T follicular helper cell (primary cell): ENCODE measurements around the gene CYBA.

Experiments
- DNase-seq: peaks from one replicate; pipeline ENCODE4 v3.0.0-alpha.2; 2020; ENCODE audit warnings: low read depth
- total RNA-seq, 2 experiments: gene quantifications; one replicate each; lab custom pipeline; 2026; lab: John Stamatoyannopoulos, UW

CYBA gene
- total RNA-seq, result 30.9 to 185 reads per million in 2 experiments

GRCh38 chr16:88650749-88651275 lies at the start of gene CYBA:
TSS of gene CYBA (minus strand) at chr16:88651053. CDS start at chr16:88651013, 40 bp downstream.
- peak; percentile 66 for DNase-seq

GRCh38 chr16:88700322-88700635 lies 49.4 kb upstream of the CYBA start:
- no peak for DNase-seq

DNA sequence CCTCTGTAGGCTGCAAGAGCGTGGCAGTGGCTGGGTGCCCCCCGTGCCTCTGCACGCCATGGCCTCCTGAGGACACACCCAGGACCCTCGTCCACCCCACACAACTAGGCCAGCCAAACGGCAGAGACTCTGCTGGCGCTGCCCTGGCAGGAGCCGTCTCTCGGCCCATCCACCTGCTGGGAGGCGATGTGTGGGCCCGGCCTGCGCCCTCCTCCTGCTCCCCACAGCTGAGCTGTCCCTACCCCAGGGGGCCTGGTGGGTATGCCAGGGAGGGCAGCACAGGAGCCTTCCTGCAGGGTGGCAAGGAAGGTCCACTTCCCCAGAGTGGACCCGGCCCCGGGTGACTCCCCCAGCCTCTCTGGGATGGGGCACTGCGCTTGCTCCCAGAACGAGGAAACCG lies 48.3 kb upstream of the CYBA start:
- no peak for DNase-seq

DNA sequence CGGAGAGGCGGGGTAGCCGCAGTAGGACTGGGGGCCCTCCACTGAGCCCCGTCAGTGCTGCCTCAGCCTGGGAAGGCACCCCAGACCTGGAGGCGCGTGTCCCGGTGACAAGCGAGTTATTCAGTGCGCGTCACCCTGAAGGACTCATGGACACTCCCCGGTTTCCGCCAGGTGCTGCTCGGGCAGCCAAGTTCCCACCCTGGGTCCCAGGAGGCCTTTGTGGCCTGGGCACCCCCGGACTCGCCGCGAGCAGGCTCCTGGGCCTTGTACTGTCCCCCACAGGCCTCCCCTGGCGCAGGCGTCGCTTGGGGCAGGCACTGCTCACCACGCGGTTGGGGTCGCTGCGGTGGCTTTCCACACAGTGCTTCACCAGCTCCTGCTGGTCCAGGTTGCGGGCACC lies 47.8 kb upstream of the CYBA start:
- no peak for DNase-seq

DNA sequence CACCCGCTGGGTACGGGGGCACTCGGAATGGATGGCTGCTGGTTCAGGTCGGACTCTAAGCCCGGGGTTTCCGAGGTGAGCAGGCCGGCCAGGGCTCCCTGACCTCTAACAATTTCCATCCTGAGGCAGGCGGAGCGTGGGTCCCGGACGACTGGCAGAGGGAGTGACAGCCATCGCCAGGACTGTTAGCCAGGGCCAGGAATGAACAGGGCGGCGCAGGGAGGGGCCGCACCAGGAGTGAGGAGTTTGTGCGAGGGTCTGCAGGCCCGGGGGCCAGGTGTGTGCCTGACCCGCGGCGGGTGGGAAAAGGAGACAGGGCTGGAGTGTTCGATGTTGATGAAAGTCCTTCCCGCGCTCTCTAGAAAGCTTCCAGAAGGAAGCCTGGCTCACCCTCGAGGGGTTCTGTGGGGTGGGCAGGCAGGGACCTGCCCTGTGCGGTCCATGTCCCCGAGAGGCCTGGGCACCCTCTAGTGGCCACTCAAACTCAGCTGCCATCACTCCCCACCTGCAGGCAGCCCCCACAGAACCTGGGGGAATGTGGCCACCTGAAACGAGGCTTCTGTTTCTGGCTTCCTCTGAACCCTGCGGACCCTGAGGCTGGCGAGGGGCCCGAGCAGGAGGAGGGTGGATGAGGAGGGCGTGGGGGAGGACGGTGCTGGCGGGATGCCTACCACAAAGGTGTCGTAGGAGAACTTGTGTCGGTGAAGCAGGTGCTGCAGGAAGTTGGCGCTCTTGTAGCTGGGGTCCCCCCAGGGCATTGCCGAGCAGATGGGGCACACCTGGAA lies 47.2 kb upstream of the CYBA start:
- DNase-seq, result no peak

- no peak for DNase-seq
These were observed 46.4 kb upstream of the CYBA start for GRCh38 chr16:88697116-88697830.

- no peak for DNase-seq
These were observed 45.6 kb upstream of the CYBA start for GRCh38 chr16:88696441-88696840.

- DNase-seq, result no peak
These were observed 44.9 kb upstream of the CYBA start for GRCh38 chr16:88695753-88696152.

DNA sequence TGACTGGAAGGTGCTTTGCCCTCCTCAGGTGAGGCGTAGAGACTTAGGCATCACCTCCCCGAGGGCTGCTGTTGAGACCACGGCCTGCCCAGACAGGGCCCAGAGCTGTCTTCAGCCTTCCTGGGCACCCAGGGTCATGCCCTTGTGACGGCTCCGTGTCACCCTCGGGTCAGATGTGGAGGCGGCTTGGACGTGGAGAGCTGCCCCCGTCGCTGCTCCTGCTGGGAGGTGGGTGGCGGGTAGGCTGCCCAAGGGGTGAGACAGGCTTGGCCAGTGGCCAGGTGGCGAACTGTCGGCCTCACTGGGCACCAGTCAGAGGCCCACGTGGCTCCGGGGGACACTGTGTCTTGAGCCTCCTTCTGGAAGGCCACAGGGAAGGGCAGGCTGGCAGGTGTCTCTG lies 44.4 kb upstream of the CYBA start:
- DNase-seq, result no peak

DNA sequence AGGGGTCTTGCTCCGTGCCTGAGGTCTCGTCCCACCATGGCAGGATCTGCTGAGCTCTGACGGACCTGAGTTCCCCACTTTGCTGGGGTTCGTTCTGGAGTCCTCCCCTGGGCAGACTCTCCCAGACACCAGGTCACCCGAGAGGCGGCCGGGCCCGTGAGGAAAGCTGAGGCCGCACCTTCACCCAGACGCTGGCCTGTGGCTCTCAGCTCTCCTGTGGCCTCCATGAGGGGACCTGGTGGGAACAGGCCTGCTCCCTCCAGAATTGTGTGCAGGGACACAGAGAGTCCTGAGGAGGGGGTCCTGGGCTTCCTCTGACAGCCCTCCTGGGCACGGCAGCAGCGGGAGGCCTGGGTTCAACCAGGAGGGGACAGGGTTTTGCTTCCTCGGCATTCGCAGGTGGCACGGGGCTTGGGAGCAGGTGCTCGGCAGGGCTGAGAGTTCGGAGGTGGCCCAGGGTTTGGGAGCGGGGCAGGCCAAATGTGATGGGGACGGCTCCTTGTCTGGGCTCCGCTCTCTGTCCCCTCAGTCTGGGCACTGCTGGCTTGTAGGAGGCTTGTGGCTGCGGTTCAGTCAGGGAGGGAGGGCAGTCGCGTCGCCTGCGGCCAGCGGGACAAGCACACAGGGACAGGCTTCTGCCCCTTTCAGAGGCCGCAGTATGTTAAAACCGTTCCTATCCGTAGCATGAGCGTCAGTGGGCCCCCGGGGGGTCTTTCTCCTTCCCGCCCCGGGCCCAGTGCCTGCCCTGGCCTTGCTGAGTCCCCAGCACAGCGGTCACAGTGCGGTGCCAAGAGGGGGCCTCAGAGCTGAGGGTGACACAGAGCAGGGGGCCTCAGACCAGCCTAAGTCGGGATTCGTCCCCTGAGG lies 43.6 kb upstream of the CYBA start:
- DNase-seq, result no peak

- no peak for DNase-seq
These were observed 42.7 kb upstream of the CYBA start for GRCh38 chr16:88693420-88694177.

GRCh38 chr16:88692861-88693260 lies 42.0 kb upstream of the CYBA start:
- no peak for DNase-seq

GRCh38 chr16:88691924-88692560 lies 41.2 kb upstream of the CYBA start:
- no peak for DNase-seq

DNA sequence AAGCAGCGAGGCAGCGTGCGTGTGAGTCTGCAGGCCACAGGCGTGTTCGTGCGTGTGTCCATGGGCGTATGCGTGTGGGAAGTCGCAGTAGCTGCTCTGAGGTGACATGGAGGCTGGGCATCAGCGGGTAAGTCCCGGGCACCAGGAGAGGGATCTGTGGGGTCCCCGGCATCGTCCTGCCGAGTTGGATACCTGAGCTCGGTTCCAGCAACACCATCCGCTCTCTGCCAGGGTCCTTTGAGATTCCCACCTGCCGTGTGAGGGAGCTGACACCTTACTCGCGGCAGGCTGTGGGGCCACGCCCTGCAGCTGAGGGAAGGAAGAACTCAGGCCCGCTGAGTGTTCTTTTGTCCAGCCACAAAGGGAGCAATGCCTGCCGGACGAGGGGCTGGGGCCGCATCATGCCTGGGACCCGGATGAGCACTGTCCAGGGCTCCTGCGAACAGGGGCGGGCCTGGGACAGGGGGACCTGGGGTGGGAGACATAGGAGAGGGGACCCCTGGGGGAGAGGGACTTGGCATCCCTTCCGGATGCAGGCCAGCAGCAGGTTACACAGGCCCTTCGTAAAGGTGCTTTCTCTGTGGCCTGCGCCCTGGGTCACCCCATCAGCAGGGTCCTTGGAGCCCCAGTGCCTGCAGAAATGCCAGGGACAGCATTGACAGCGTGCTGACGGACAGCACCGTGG lies 40.4 kb upstream of the CYBA start:
- DNase-seq, result no peak

- no peak for DNase-seq
These were observed 39.7 kb upstream of the CYBA start for GRCh38 chr16:88690341-88691128.

GRCh38 chr16:88688013-88688778 lies 37.3 kb upstream of the CYBA start:
- DNase-seq, result no peak

- DNase-seq, result no peak
These were observed 36.8 kb upstream of the CYBA start for GRCh38 chr16:88687676-88688012.

DNA sequence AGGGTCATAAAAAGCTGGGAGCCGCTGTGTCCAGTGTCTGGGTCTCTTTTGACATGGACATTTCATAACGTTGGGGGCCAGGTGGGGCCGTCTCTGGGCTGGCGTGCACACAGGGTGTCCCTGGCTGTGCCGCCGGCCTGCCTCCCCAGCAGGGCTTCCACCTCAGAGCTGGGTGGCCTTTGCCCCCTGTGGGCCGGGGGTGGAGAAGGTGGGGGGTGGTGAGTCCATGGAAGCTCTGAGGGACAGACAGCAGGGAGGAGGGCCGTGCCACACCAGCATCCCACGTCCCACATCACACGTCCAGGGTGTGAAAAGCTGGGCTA lies 36.4 kb upstream of the CYBA start:
- DNase-seq, result no peak
